Right renal cortex interstitium (tissue), 3 donors: ENCODE data around the gene ADAM23. TPM values are rescaled to one million over a fixed set of nuclear protein-coding genes. Genes with fewer than 3 reads are reported as not detected.
"Not testable (repeated sequence)": the region's sequence is repeated elsewhere in the genome, so short reads cannot be mapped to it uniquely, and the experiment has no call there.

Experiments
- DNase-seq, 3 donors: peaks; one replicate each; pipeline ENCODE4 v3.0.0-alpha.2; 2013; ENCODE audit warnings: low read depth in 3 of 3, low spot score in 2 of 3
- polyA plus RNA-seq, 3 donors: library from polyadenylated mRNA; unstranded; fragments of 120-200 nt; gene quantifications; one replicate each; pipeline ENCODE4 v1.2.1, GENCODE V29; 2013; ENCODE audit not compliant: insufficient read length in 3 of 3

ADAM23 gene, protein sequence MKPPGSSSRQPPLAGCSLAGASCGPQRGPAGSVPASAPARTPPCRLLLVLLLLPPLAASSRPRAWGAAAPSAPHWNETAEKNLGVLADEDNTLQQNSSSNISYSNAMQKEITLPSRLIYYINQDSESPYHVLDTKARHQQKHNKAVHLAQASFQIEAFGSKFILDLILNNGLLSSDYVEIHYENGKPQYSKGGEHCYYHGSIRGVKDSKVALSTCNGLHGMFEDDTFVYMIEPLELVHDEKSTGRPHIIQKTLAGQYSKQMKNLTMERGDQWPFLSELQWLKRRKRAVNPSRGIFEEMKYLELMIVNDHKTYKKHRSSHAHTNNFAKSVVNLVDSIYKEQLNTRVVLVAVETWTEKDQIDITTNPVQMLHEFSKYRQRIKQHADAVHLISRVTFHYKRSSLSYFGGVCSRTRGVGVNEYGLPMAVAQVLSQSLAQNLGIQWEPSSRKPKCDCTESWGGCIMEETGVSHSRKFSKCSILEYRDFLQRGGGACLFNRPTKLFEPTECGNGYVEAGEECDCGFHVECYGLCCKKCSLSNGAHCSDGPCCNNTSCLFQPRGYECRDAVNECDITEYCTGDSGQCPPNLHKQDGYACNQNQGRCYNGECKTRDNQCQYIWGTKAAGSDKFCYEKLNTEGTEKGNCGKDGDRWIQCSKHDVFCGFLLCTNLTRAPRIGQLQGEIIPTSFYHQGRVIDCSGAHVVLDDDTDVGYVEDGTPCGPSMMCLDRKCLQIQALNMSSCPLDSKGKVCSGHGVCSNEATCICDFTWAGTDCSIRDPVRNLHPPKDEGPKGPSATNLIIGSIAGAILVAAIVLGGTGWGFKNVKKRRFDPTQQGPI
- polyA plus RNA-seq, result 1 to 10 TPM; 5.1 to 5.8 (median 5.4) TPM

DNA sequence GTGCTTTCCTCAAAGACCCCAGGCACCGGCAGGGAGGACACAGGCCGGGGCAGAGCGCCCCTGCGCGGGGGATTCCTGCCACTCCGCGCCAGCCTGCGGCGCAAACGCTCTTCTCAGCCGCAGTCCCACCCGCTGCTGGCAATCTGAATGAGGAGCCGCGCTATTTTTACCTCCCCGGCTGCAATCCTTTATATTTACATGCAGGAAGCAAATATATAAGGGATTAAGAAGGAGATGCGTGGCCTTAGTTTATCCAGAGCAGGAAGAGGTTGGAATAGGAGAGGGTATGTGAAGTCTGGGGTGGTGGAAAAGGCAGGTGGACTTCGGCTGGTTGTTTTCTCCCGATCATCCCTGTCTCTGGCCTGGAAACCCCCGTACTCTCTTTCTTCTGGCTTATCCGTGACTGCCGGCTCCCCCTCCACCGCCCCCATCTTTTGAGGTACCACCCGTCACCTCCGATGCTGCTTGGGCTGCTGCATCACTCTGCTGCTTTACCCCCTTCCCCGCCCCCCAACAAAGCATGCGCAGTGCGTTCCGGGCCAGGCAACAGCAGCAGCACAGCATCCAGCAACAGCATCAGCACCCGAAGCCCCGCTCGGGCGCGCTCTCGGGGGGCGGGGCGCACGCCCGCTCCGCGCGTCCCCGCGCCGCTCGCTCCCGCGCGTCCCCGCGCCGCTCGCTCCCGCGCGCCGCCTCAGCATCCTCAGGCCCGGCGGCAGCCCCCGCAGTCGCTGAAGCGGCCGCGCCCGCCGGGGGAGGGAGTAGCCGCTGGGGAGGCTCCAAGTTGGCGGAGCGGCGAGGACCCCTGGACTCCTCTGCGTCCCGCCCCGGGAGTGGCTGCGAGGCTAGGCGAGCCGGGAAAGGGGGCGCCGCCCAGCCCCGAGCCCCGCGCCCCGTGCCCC, at the start of gene ADAM23:
TSS of gene ADAM23 (plus strand) at position 700 of the 902 bp plus-strand sequence. CDS start 335 bp downstream, outside the sequence.
- peak in 1 of 3 donors; percentile 26 for DNase-seq

GRCh38 chr2:206396211-206396610, 47.1 kb upstream of the ADAM23 start:
- no peak for DNase-seq

- DNase-seq, result not testable (repeated sequence)
Observed at GRCh38 chr2:206402956-206403569, 40.3 kb upstream of the ADAM23 start.

DNA sequence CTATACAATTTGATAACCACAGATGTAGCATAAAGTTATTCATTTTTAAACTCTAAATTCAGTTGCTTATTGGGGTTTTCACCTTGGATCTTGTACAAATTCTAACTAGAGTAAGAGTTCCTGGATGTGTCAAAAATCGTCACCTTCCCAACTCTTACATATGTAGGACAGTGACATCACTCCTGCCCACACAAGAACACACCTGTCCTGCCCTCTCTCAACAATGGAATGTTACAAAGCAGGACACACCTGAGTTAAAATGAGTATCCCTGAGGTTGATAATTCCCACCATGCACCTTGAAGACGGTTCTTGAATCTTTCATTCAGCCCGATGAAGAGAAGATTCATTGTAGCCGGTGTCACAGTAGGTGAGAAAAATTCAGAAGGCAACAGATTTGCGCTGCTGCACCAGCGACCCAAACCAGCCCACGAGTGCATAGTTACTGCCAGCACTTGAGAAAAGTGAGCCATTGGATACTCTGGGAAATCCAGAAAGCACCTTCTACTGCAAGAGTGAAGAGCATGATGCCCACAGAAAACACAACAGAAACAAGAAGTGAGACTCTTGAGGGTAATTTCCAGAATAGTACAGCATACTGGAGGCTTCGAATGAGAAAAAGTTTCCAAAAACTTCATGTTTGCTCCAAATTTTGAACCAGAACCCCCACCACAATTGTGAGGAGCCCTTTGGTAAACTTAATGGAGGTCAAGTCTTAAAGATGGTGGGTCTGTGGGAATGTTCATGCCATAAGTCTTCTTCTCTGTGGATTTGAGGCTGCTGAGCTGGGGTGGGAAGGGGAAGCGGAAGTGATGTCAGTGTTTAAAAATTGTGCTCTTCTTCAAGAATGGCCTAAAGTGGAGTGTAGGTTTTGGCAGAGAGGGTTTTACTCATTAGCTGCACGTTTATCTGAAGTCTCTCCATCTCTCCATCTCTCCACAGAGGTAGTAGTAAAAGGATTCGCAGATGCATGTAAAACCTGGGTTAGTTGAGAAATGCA, 34.7 kb upstream of the ADAM23 start:
- no peak for DNase-seq

DNA sequence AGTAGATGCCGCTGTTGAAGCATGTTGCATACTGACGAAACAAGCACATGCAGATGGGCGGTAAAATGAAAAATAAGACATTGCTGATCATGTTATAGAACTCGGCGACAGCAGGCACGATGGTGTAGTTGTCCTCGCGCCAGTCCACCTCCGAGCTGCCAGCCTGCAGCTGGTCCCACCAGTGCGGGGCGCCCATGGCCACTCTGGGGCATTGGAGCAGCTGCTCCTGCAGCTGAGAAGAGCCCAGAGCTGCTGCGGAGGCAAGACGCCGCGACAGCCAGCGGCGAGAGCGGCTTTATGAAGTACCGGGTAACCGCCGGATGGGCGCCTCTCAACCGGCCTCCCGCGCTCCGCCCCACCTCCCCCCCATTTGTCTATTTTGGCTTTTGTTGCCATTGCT, 32.6 kb upstream of the ADAM23 start:
- DNase-seq, result no peak

DNA sequence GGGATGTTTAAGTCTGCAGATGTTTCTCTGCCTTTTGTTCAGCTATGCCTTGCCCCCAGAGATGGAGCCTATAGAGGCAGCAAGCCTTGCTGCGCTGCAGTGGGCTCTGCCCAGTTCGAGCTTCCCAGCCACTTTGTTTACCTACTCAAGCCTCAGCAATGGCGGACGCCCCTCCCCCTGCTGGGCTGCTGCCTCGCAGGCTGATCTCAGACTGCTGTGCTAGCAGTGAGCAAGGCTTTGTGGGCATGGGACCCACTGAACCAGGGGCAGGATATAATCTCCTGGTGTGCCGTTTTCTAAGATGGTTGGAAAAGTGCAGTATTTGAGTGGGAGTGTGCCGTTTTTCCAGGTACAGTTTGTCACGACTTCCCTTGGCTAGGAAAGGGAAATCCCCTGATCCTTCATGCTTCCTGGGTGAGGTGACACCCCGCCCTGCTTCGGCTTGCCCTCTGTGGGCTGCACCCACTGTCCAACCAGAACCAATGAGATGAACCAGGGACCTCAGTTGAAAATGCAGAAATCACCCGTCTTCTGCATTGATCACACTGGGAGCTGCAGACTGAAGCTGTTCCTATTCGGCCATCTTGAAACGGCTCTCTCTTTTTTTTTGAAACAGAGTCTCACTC, 27.6 kb upstream of the ADAM23 start:
- no peak for DNase-seq

- no peak for DNase-seq
Observed at GRCh38 chr2:206418968-206419367, 24.4 kb upstream of the ADAM23 start.

GRCh38 chr2:206420721-206421120, 22.6 kb upstream of the ADAM23 start:
- DNase-seq, result no peak

GRCh38 chr2:206422493-206422892, 20.8 kb upstream of the ADAM23 start:
- DNase-seq, result no peak

GRCh38 chr2:206423147-206423546, 20.2 kb upstream of the ADAM23 start:
- no peak for DNase-seq

DNA sequence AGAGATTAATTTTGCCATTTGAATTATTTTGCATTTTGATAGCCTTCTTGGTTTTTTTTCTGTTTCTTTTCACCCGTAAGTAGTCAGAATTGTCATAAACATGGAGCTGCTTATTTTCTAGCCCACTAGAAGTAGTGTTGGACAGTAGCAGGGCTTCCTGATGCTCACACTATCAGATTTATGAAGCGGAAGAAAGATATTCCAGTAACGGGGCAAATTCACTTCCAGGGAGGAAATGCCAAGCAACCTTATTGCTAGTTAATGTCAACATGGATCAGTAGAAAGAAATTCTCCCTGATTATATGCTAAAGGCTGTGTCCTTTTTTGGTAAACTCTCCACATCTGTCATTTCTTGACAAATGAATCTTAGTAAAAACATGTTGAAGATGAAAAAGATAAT, 19.2 kb upstream of the ADAM23 start:
- no peak for DNase-seq

GRCh38 chr2:206428783-206429182, 14.5 kb upstream of the ADAM23 start:
- no peak for DNase-seq

GRCh38 chr2:206430452-206430851, 12.9 kb upstream of the ADAM23 start:
- DNase-seq, result no peak

- DNase-seq, result no peak
Observed at GRCh38 chr2:206431439-206431838, 11.9 kb upstream of the ADAM23 start.

DNA sequence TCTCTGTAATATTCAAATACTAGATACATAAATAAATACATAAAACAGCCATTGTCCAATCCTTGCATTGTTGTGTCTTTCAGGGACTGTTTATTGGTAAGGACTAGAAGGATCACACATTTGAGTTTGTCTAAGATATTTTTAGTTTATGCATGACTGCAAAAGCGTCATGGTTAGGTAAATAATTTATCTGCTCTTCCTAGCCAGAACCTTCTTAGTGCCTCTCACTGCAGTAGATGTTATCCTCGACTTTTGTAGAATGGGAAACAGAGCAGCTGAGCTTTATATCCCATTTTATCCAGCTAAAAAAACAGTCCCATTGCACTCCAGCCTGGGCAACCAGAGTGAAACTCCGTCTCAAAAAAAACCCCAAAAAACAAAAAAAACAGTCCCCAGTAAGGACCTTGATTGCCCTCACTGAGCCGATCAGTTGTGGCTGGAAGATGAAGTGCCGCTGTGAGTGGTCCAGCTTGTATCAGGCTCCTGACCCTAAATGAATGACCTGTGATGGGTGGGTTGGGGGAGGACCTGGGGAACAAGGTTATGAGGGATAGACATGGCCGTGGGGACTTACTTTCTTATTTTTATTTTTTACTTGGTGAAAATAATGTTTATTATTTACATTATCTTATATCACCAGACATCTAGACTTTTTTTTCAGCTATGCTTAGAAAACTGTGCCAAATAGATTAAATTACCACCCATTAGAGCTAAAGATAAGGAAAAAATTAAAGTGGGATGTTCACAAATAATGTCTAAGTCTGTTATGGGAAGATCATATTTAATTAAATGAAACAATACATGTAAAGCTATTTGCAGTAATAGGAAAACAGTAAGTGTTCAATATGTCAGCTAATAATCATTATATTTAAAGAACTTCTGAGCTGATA, 10.9 kb upstream of the ADAM23 start:
- DNase-seq, result no peak

DNA sequence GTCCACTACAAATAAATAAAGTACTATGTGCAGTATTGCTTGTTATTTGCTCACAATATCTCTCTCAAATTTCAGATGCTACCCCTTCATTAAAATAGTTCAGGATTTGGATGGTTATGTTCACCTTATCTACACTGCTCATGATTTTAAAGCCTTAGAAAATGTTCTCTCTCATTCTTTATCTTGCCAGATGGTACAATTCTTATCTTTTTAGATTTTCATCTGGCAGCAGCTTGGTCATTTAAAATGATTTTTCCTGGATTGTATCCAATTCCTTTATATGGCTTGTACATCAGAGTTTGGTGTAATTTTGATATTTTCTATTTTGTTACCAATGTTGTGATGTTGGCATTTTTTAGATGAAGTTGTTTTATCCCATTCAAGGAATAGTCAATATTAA, 10.1 kb upstream of the ADAM23 start:
- DNase-seq, result no peak

- DNase-seq, result no peak
Observed at GRCh38 chr2:206433686-206434085, 9.6 kb upstream of the ADAM23 start.

DNA sequence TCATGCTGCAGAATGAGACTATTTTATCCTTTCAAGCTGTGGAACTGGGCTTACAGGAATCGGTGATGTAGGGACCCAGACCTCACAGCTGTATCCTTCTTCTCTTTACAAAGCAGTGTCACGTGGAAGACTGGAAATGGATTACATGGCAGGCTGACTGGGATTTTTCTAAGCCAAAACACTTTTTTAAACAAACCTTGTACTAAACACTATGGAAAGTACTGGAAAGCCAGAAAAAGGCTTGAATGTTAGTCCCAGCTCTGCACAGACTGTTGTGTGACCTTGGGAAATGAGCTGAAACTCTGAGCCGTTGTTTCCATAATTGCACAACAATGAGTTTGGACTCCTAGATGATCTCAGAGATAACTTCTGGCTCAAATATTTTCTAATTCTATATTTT, 7.6 kb upstream of the ADAM23 start:
- DNase-seq, result no peak
